Stimulated activated effector memory CD8-positive, alpha-beta T cell treated with anti-CD3 and anti-CD28 coated beads, Interleukin-12 subunit alpha, Interleukin-12 subunit beta, amount 100 ng/mL, for 72 hours (primary cell): Measurements from ENCODE around the gene OR6J1.
A peak's percentile ranks its signal among the peaks of the same experiment; 100 is the strongest.
"Not testable (repeated sequence)": the region's sequence is repeated elsewhere in the genome, so short reads cannot be mapped to it uniquely, and the experiment has no call there.

Experiments
- ATAC-seq: fragments of 150-1000 bp; cut with Tn5 transposase; 2 replicates; pipeline ENCODE4 v1.10.0; 2021
- DNase-seq, 2 donors: peaks; one replicate each; pipeline ENCODE4 v3.0.0; 2021 to 2022; ENCODE audit warnings: low spot score in 2 of 2
- H3K27ac Mint-ChIP-seq: one replicate; pipeline ENCODE4 v1.8.0; 2022; ENCODE audit warnings: mild to moderate bottlenecking, mixed read lengths
- H3K36me3 Mint-ChIP-seq: one replicate; pipeline ENCODE4 v1.8.0; 2022; ENCODE audit warnings: mild to moderate bottlenecking, mixed read lengths
- H3K4me1 Mint-ChIP-seq: one replicate; pipeline ENCODE4 v1.8.0; 2022; ENCODE audit warnings: mixed read lengths
- H3K4me3 Mint-ChIP-seq: one replicate; pipeline ENCODE4 v1.8.0; 2022; ENCODE audit warnings: mild to moderate bottlenecking, mixed read lengths
- H3K9me3 Mint-ChIP-seq: one replicate; pipeline ENCODE4 v1.8.0; 2022; ENCODE audit warnings: mixed read lengths

The OR6J1 gene

DNA sequence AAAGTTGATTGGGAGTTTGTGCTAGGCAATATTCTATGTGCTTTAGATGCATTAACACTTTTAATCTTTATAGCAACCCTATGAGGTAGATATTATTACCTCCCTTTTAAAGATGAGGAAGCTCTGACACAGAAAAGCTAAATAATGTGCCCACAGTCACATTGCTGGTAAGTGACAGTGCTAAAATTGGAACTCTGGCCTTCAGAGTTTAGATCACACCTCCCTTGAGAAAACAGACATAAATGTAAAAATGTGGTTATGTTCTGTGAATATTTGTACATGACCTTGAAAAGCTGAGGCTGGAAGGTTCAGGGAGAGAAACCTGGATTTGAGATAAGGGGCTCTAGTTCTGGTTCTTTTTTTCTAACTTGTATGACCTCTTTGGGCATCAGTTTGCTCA, 44.1 kb downstream of the OR6J1 start:
- Mint-ChIP-seq H3K4me1 (peaks cover 25% of the 10 kb centered on the region), H3K36me3 (peaks cover 34% of the 10 kb centered on the region), H3K27ac (no peak overlapping the region), H3K9me3 (no peaks in the 10 kb centered on the region), H3K4me3 (peak overlapping the region; percentile 11)
- DNase-seq (no peak), ATAC-seq (no peak)

DNA sequence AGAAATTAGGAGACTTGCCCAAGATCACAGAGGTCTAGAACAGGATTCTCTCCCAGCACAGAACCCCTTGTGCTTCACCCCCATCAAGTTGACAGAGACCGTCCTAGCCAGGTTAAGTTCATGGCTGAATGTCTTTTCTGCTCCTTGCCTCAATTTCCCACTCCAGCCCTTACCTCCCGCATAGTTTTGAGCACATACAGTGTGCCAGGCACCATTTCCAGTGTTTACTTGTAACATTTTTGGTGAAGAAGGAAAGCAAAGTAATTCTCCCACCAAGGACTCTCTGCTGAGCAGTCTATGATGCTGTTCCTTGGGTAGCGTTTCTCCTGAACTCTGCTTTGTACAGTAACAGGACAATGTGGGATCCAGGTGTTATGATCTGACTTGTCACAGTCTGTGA, 44.8 kb downstream of the OR6J1 start:
- peaks cover 27% of the 10 kb centered on the region for H3K36me3 Mint-ChIP-seq
- H3K27ac Mint-ChIP-seq, result peak overlapping the region; percentile 89
- no peaks in the 10 kb centered on the region for H3K9me3 Mint-ChIP-seq
- H3K4me1 Mint-ChIP-seq, result peaks cover 25% of the 10 kb centered on the region
- ATAC-seq, result no peak
- H3K4me3 Mint-ChIP-seq, result peak overlapping the region; percentile 95
- no peak for DNase-seq

DNA sequence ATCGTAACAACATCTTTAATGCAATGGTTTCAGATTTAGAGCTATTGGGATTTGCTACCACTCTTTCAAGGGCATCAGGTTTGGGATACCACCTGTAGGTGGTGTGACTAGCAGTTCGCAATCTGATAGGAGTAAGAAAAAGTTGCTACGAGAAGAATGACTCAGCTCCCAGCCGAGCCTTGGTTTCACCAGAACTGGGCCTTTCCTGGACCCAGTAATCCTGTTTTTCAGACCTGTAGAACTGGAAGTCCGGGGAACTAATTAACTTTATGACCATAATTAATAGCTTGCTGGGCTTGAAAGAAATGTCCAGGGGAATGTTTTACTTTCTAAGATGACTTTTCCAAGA, 45.3 kb downstream of the OR6J1 start:
- H3K4me3 Mint-ChIP-seq, result peak overlapping the region; percentile 95
- DNase-seq, result peak in 1 of 2 donors; percentile 14
- H3K9me3 Mint-ChIP-seq, result no peaks in the 10 kb centered on the region
- peaks cover 25% of the 10 kb centered on the region for H3K4me1 Mint-ChIP-seq
- ATAC-seq, result peak; percentile 82
- H3K36me3 Mint-ChIP-seq, result peaks cover 22% of the 10 kb centered on the region
- H3K27ac Mint-ChIP-seq, result peak overlapping the region; percentile 89

DNA sequence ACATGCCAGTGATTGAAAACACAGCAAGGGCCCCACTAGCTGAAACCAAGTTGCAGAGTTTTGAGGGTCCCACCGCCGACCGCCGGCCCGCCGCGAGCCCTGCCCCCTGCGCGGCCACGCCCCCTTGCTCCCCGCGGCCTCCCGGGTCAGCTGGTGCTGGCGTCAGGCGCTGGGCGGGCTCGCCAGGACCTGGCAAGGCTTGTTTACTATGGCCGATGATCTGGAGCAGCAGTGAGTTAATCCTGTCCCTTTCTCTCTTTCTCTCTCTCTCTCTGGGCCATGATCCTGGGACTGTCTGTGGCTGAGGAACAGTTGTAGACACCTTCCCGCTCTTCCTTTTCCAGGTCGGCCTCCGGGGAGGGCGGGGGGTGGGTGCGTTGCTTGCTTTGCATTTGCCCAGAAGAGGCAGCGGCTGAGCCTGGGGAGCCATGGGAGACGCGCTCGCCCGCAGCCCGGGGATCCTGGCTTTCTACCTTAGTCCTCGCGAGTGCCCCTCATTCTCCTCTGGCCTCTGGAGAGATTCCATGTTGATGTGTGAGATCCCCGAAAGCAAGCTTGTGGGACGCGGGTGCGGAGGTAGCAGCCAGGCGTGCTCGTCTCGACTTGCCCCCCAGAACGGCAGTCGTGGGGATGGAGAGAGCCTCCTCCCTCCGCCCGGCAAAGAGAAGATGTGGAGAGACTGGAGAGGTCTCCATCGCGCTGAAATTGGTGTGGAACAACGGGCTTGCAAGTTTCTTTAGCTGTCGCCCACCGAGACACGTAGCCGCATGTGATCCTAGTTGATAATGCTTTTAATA, 45.9 kb downstream of the OR6J1 start, which contains the start of gene ABHD4:
Gene ABHD4, plus strand, starts transcription at position 202 of the 797 bp plus-strand sequence. Its CDS starts 7 bp downstream, at position 209.
- H3K36me3 Mint-ChIP-seq, result peaks cover 16% of the 10 kb centered on the region

DNA sequence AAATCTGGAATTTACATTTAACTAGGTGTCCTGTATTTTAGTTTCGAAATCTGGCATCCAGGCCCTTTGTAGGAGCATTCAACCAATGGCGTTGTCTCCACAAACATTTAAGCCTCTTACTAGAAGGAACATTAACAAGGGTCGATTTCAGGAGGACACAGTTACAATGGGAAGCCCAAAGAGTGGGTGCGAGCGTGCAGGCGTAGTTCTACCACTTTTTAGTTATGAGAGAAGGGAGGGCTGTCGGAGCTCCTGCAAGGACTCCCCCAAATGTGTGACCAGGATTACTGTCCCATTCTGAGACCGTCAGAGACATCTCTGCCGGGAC, 46.4 kb downstream of the OR6J1 start:
- no peak for ATAC-seq
- no peak for DNase-seq
- Mint-ChIP-seq H3K27ac (peak overlapping the region; percentile 89), H3K36me3 (peaks cover 11% of the 10 kb centered on the region), H3K9me3 (no peaks in the 10 kb centered on the region), H3K4me1 (peaks cover 25% of the 10 kb centered on the region), H3K4me3 (peak overlapping the region; percentile 95)

More for the DNA sequence above, 45.9 kb downstream of the OR6J1 start, which contains the start of gene ABHD4:
- peak; percentile 93 for ATAC-seq
- Mint-ChIP-seq H3K27ac (peak within 1 kb of the TSS; percentile 89), H3K9me3 (no peaks in the 10 kb centered on the region), H3K4me1 (peaks cover 25% of the 10 kb centered on the region), H3K4me3 (peak within 1 kb of the TSS; percentile 95)
- peak; percentile 65 to 83 for DNase-seq

DNA sequence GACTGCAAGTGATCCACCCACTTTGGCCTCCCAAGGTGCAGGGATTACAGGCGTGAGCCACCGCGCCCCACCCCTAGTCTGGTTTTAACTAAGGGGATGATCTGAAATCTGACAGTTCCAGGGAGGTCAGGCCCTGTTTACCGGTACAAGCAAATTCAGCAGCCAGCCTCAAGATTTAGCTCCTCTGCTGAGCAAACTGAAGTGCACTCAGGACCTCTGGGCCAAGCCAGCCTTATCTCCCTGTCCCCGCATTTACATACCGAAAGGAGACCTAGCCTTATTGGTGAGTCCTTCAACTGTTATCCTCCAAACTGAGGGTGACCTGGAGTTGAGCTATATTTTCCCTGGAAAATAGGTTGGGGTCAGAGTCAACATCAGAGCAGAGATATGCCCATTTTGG, 46.9 kb downstream of the OR6J1 start:
- Mint-ChIP-seq H3K4me1 (peaks cover 22% of the 10 kb centered on the region), H3K36me3 (peaks cover 6% of the 10 kb centered on the region), H3K9me3 (no peaks in the 10 kb centered on the region), H3K4me3 (peak overlapping the region; percentile 95), H3K27ac (peak overlapping the region; percentile 89)
- DNase-seq (no peak), ATAC-seq (no peak)

DNA sequence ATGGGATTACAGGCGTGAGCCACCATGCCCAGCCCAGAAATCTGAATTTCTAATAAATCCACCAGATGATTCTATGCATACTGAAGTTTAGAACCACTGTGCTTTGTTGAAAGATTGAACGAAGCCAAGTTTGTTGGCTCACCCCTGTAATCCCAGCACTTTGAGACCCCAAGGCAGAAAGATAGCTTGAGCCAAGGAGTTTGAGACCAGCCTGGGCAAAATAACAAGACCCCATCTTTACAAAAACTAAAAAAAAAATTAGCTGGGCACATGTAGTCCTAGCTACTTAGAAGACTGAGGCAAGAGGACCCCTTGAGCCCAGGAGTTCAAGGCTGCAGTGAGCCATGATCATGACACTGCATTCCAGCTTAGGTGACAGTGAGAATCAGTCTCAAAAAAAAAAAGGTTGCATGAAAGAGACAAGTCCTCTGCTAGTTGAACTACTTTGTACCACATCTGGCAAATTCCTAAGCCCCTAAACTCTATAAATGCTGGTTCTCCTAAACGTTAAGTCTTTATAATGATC, 47.7 kb downstream of the OR6J1 start:
- DNase-seq, result no peak
- H3K4me1 Mint-ChIP-seq, result peaks cover 18% of the 10 kb centered on the region
- ATAC-seq, result no peak
- H3K36me3 Mint-ChIP-seq, result no peaks in the 10 kb centered on the region
- no peak overlapping the region for H3K27ac Mint-ChIP-seq
- no peak overlapping the region for H3K4me3 Mint-ChIP-seq
- H3K9me3 Mint-ChIP-seq, result no peaks in the 10 kb centered on the region

DNA sequence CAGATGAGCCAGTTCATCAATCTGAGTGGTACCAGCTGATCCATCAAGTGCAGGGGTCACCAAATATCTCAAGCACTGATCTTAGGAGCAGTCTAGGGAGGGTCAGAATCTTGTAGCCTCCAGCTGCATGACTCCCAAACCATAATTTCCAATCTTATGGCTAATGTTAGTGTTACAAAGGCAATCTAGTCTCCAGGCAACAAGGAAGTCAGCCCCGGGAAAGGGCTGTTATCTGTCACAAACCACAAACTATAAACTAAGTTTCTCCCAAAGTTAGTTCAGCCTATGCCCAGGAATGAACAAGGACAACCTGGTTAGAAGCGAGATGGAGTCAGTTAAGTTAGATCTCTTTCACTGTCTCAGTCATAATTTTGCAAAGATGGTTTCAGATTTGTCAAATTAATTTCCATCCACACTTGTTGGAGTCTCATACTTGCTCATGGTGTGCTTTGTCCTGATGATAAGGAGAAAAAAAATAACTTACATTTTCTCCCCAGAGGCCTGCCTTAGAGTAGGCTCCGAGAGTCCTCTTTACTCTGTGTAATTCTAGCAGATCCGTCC, 49.9 kb downstream of the OR6J1 start:
- no peak for ATAC-seq
- peaks cover 18% of the 10 kb centered on the region for H3K4me1 Mint-ChIP-seq
- peaks cover 5% of the 10 kb centered on the region for H3K36me3 Mint-ChIP-seq
- no peak overlapping the region for H3K4me3 Mint-ChIP-seq
- no peak for DNase-seq
- no peaks in the 10 kb centered on the region for H3K9me3 Mint-ChIP-seq
- H3K27ac Mint-ChIP-seq, result no peak overlapping the region

DNA sequence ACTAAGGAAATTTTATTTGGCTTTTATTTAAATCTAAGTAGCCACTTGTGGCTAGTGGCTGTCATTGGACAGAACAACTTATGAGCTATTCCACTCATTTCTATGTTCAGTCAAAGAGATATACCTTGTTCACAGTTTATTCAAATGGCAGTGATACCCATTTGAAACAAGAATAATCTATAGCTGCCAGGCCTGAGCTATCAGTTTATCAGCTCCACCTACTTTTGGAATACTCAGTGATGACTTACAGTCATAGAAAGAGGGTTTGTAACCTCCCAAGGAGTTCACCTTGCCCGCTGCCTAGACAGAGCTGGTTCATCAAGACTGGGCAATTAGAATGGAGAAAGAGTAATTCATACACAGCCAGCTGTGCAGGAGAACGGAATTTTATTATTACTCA, 50.6 kb downstream of the OR6J1 start:
- Mint-ChIP-seq H3K9me3 (no peaks in the 10 kb centered on the region), H3K4me3 (no peak overlapping the region), H3K4me1 (peaks cover 15% of the 10 kb centered on the region), H3K27ac (no peak overlapping the region), H3K36me3 (peaks cover 12% of the 10 kb centered on the region)
- no peak for DNase-seq
- ATAC-seq, result no peak

DNA sequence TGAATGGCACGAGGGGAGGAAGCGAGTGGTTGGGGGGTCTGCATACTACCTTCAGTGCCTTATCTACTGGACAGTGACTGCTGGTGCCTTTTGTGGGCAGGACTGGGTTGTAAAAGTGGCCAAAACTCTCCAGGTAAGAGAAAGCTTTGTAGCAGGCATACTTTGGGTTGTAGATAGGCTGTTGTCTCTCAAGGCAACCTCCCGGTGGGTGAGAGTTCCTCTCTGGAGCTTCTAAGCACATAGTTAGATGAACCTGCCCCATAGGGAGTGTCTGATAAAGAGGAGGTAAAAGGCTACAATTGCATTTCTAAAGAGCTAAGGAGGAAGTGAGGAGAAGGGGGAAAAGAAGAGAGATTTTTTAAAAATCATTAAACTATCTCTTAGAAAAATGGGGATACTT, 51.0 kb downstream of the OR6J1 start:
- Mint-ChIP-seq H3K9me3 (no peaks in the 10 kb centered on the region), H3K4me1 (peaks cover 11% of the 10 kb centered on the region), H3K27ac (no peak overlapping the region), H3K4me3 (no peak overlapping the region), H3K36me3 (peaks cover 16% of the 10 kb centered on the region)
- ATAC-seq, result no peak
- DNase-seq, result no peak

DNA sequence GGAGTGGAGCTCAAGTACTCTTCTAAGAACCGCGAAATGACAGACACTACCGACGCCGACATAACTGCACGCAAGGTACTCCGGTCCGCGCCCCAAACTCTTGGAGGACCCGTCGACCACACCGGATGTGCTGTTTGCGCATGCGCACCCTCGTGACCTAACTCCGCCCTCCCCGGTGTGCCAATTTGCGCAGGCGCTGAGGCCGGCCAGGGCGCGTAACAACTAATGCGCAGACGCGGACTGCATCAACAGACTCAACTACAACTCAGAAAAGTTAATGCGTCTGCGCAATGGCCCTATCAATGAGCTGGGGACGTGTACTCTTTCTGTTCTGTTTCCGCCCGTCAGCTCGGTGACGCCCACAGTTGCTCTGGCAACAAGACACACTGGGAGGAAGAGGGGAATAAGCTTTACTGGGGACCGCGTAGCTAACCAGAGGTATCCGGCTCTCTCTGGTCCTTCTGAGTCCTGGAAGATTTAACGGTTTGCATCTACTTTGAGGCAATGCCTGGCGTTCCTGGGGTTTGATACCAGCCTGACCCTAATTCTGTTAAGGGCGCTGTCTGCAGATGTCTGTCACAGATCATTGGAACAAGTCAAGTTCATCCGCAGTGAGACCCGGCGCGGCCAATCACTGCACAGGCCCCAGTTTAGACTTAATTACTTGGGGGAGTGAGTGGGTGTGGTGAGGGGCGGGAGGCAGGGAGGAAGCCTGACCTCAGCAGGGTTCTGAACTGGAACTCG, 54.9 kb downstream of the OR6J1 start, which contains the start of gene DAD1:
Gene DAD1, minus strand, starts transcription at position 129 of the 744 bp plus-strand sequence. Its CDS starts 67 bp downstream, at position 62.
- no peaks in the 10 kb centered on the region for H3K9me3 Mint-ChIP-seq
- DNase-seq (peak; percentile 99 to 100), ATAC-seq (peak; percentile 93)
- H3K27ac Mint-ChIP-seq, result peak within 1 kb of the TSS; percentile 99
- H3K36me3 Mint-ChIP-seq, result peaks cover 53% of the 10 kb centered on the region
- peak within 1 kb of the TSS; percentile 90 for H3K4me3 Mint-ChIP-seq
- peaks cover 44% of the 10 kb centered on the region for H3K4me1 Mint-ChIP-seq

DNA sequence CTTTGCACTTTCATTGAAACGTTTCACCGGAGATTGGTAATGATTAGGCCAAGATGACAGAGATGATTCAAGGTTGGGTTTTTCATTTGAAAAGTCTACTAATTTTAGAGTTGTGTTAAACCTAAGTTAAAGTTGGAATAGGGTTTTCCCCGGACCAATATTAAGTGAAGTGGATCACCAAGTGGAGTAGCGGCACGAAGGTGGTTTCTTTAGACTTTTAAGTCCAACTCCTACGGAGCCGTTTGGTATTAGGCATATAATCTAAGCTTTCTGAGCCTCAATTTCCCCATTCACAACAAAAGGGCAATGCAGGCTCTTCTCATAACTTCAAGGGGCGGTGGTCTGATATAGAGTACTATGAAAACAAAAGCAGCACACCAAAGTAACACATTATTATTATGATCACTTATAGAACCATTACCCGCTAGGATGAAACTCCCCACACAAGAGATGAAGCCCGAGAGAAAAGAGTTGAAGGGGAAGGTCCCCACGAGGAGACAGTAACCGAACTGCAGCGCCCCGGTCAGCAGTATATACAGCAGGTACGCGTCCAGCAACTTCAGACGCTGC, 55.5 kb downstream of the OR6J1 start:
- ATAC-seq, result peak; percentile 51
- Mint-ChIP-seq H3K27ac (peak overlapping the region; percentile 99), H3K4me3 (peak overlapping the region; percentile 90), H3K36me3 (peaks cover 60% of the 10 kb centered on the region), H3K4me1 (peaks cover 50% of the 10 kb centered on the region), H3K9me3 (no peaks in the 10 kb centered on the region)
- DNase-seq, result no peak

DNA sequence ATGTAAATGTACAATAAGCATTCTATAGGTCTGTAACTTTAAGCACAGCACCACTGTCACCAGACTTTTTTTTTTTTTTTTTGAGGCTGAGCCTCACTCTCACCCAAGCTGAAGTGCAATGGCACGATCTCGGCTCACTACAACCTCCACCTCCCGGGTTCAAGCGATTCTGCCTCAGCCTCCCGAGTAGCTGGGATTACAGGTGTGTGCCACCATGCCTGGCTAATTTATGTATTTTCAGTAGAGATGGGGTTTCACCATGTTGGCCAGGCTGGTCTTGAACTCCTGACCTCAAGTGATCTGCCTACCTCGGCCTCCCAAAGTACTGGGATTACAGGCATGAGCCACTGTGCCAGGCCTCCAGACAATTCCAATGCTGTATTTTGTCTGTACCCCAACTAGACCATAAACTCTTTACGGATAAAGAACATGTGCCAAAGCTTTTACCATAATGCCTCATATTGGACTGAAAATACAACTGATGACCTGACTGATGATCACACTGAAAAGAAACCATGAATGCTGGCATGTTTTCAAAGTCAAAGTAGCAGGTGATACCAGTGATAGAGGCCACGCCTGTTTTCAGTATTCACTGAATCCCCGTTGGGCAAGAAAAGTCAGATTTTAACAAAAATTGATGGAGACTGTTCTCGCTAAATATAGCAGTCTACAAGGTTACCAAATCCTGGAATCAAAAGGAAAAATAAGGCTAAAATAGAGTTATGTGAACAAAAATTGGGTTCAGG, 56.3 kb downstream of the OR6J1 start:
- Mint-ChIP-seq H3K4me1 (peaks cover 58% of the 10 kb centered on the region), H3K27ac (peak overlapping the region; percentile 99), H3K4me3 (peak overlapping the region; percentile 90), H3K36me3 (peaks cover 67% of the 10 kb centered on the region)
- H3K9me3 Mint-ChIP-seq, DNase-seq: not testable (repeated sequence)
- peak; percentile 9 for ATAC-seq

DNA sequence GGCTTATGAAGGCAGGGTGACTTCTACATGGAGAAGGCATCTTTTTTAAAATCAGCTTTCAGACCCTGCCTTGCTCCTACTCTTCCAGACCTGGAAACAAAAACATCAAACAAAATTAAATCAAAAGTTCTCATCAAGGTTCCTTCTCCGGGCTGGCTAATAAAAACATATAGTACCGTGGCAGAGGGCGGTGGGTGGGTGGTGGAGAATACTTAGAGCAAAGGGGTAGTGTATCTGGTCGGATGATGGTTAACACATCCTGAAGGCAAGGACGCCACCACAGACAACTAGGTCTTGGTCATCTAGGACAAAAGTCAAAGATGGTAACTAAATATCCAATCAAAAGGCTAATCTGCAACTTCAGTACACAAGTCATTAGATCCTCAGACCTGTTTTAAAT, 56.9 kb downstream of the OR6J1 start:
- peak overlapping the region; percentile 90 for H3K4me3 Mint-ChIP-seq
- DNase-seq, result no peak

More for the DNA sequence above, 56.9 kb downstream of the OR6J1 start:
- Mint-ChIP-seq H3K27ac (peak overlapping the region; percentile 99), H3K4me1 (peaks cover 64% of the 10 kb centered on the region), H3K9me3 (no peaks in the 10 kb centered on the region), H3K36me3 (peaks cover 73% of the 10 kb centered on the region)
- ATAC-seq, result no peak
